GM19193 (cell line): ENCODE results near the gene CYP46A1.

Experiments used
- POLR2A ChIP-seq: IDR thresholded peaks from 4 replicates; pipeline ENCODE4 v1.6.1; 2011; ENCODE audit not compliant: insufficient read depth, insufficient read length; ENCODE audit errors: extremely low read depth

CYP46A1 gene

DNA sequence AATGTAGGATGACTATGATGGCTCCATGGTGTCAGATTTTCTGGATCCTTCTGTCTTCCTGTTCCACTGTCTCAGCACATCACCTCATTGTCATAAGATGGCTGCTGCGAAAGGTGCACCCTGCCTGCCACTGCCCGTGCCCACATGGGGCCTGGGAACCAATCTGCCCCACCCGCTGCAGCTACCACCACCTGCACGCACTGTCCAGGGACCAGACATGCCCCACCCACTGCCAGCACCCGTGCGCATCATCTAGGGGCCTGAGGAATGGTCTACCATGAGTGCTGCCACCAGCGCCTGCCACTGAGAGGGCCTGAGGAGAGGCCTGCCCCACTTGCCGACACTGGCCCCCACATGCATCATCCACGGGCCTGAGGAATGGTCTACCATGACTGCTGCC lies 23.8 kb downstream of the CYP46A1 start:
- TF ChIP-seq POLR2A, result no peak

DNA sequence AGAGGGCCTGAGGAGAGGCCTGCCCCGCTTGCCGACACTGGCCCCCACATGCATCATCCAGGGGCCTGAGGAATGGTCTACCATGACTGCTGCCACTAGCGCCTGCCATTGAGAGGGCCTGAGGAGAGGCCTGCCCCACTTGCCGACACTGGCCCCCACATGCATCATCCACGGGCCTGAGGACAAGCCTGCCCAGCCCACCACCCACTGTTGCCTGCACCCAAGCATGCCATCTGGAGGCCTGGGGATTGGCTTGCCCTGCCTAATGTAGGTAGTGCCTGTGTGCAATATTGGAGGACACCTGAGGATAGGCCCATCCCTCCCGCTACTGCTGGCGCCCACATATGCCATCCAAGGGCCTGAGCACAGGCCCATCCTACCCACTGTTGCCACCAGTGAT lies 24.4 kb downstream of the CYP46A1 start:
- TF ChIP-seq POLR2A, result no peak

DNA sequence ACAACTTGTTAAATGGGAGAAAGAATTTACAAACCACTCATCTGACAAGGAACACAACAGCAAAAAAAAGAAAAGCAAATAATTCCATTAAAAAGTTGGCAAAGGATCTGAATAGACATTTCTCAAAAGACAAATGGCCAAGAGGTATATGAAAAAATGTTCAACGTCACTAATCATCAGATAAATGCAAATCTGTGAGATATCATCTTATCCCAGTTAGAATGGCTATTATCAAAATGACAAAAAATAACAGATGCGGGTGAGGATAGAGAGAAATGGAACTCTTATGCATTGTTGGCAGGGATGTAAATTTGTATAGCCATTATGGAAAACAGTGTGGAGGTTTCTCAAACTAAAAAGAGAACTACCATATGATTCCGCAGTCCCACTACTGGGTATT lies 29.9 kb downstream of the CYP46A1 start:
- TF ChIP-seq POLR2A, result no peak

DNA sequence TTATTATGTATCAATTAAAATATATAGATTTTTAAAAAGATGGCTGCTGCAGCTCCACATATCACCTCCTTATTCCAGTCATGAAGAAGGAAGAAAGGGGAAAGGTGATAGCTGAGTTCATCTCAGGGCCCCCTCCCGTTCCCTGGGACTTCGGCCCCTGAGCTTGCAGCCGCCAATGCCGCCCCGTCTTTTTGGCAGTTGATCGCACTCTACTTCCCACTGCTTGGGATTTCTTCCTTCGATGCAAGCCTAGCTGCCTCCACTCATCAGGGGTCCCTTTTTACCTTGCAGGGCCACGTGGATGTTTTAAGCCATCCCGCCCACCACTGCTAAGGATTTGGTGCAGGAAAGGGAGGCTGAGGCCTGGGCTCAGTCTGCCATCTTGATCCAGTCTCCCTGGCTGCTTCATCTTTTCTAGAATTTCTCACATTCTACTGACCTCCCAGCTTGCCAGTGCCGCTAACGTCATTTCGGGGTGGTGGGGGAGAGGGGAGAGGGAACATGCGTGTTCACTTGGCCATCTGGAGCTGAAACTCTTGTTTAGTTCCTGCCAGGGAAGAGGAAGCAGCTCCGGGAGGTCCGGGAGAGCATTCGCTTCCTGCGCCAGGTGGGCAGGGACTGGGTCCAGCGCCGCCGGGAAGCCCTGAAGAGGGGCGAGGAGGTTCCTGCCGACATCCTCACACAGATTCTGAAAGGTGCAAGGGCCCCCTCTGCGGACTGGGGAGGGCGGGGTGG lies 31.3 kb downstream of the CYP46A1 start:
- TF ChIP-seq POLR2A, result no peak

GRCh38 chr14:99716091-99716849 lies 32.2 kb downstream of the CYP46A1 start:
- no peak for TF ChIP-seq POLR2A

GRCh38 chr14:99716850-99717681 lies 33.0 kb downstream of the CYP46A1 start:
- TF ChIP-seq POLR2A, result no peak

DNA sequence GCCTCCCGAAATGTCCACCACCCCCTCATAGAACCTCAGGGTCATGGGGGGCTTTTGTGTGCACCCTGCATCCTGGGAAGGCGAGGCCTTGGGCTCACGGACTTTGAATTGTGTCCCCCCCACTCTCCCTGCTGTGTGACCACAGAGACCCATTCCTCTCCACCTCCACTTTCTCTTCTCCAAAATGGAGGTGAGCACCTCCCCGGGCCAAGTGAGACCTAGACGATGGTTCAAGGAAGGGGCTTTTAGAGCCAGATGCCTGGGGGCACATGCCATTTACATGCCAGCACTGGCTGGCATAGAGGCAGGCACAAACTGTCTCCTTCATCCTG lies 33.5 kb downstream of the CYP46A1 start:
- TF ChIP-seq POLR2A, result no peak

- TF ChIP-seq POLR2A, result no peak
Measured at GRCh38 chr14:99718031-99718810, 34.1 kb downstream of the CYP46A1 start.

DNA sequence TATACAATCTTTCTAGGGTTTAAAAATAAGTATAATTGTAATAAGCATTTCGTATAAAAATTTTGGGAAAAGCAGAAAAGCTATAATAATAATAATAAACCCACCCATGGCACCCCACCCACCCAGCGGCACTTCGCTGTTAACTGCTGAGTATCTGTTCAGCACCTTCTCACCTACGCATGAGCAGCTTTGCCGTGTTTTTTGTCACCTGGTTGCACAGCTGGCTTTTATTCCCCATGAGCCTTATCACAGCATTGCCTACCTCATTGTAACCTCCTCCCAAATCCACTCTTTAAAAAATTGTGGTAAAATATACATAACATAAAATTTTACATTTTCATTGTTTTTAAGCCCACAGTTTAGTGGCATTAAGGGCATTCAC lies 34.7 kb downstream of the CYP46A1 start:
- no peak for TF ChIP-seq POLR2A

DNA sequence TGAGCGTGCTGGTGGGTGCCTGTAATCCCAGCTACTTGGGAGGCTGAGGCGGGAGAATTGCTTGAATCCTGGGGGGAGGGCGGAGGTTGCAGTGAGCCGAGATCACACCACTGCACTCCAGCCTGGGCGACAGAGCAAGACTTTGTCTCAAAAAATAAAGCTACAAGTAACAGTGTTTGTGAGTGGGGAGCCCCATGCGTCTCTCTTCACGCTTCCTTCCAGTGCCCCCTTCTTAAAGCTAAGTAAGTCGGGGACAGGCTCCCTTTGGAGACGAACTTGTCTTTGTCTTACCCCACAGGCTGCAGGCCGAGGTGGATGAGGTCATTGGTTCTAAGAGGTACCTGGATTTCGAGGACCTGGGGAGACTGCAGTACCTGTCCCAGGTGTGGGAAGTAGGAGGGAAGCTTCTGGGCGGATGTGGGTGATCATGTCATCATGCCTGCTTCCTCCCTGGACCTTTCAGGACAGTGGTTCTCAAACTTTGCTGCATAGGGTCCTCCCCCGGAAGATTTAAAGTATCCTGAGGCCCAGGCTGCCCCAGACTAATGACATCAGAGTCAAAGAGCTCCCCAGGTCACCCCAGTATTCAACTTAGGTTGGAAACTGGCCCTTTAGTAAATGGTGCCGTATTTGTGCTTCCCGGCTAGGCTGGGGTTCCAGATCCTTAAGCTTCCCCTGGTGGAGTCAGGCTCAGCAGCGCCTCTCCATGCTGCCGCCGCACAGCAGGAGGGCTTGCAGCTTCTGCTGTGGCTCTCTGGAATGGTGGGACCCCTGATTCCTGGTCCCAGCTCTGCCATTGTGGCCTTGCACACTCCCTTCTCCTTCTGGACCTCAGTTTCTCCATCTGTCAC lies 37.1 kb downstream of the CYP46A1 start:
- TF ChIP-seq POLR2A, result no peak

DNA sequence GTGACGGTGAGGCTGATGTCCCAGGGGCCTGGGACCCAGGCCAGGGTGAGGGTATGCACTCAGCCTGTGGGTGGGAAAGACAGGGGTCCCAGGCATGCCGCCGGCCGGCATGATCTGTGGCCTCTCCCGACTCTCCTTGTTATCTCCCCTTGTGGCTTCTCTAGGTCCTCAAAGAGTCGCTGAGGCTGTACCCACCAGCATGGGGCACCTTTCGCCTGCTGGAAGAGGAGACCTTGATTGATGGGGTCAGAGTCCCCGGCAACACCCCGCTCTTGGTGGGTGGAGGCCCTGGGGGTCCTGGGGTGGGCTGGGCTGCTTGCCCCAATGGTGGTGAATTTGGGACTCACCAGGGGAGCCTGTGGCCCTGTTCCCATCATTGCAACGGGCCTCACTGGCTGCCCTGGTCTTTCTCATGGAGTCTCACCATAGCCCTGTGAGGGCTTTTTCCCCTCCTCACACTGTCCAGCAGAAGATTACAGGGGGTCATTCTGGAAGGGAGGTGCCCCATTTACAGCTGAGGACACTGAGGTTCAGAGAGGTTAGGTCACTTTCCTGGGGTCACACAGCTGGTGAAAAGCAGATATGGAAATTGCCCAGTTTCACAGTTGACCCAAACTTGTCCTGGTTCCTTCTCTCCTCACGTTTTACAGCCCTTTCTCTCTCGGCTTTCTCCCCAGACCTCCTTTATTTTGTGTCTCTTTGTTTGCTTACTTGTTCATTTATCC lies 37.9 kb downstream of the CYP46A1 start:
- no peak for TF ChIP-seq POLR2A

- no peak for TF ChIP-seq POLR2A
Measured at GRCh38 chr14:99722741-99723140, 38.6 kb downstream of the CYP46A1 start.

DNA sequence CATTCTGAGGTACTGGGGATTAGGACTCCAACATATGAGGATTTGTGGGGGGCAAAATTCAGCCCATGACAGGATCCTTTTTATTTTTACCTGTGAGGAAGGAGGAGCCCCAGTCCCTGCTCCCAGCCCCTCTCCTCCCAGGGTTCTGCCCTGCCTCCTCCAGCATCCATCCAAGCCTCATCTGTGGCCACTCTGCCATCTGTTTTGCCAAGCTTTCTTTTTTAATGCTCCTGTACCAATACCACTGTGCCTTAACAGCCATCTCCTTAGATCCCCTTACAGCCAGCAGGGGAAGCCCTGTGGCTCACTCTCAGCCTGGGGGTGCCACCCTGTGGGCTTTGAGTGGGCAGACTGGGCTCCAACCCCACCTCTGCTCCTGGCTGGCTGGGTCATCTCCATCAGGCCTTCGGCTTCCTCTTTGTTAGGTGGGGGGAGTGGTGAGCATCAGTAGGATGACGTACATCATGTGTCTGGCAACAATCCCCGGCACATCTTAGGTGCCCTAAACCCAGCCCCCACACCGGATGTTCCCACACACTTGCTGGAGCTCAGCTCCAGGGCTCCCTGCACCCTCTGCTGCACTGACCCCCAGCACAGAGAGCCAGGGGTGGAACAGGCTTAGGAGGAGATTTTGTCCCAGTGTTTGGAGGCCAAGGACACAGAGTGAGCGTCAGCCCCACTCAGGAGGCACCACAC lies 40.2 kb downstream of the CYP46A1 start:
- TF ChIP-seq POLR2A, result no peak
